OCI-LY3 (cell line): ENCODE data around the gene MCUB.

Experiments
- EZH2phosphoT487 ChIP-seq: fragments of 200-600 bp; shearing (Covaris generic); IDR thresholded peaks from 2 replicates; pipeline ENCODE4 v1.6.1; 2018; ENCODE audit warnings: antibody characterized with exemption, mixed run types, low read depth
- TF ChIP-seq, protein P1 (sequence below): fragments of 200-600, 300-600 bp; sonication (generic); IDR thresholded peaks from 2 replicates; pipeline ENCODE4 v1.5.1; 2014; ENCODE audit warnings: antibody characterized with exemption, low read length, low read depth

DNA sequence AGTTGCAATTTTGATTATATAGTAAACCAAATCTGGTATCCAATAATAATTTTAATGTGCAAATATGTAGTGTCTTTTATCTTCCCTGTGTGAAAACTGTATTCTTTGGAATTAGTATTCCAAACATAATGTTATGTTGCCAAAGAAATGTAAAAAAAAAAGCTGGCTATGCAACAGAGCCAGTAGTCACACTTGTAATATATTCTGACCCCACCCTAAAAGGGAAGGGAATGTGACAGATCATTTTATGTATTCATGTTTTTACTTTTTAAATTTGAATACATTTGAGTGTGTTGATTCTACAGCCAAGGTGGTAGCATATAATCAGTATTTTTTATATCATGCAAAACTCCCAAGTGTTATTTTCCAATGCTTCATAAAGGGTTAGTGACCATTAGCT is 27.9 kb upstream of the MCUB start:
- no peak for TF ChIP-seq EZH2phosphoT487
- TF ChIP-seq, protein P1, sequence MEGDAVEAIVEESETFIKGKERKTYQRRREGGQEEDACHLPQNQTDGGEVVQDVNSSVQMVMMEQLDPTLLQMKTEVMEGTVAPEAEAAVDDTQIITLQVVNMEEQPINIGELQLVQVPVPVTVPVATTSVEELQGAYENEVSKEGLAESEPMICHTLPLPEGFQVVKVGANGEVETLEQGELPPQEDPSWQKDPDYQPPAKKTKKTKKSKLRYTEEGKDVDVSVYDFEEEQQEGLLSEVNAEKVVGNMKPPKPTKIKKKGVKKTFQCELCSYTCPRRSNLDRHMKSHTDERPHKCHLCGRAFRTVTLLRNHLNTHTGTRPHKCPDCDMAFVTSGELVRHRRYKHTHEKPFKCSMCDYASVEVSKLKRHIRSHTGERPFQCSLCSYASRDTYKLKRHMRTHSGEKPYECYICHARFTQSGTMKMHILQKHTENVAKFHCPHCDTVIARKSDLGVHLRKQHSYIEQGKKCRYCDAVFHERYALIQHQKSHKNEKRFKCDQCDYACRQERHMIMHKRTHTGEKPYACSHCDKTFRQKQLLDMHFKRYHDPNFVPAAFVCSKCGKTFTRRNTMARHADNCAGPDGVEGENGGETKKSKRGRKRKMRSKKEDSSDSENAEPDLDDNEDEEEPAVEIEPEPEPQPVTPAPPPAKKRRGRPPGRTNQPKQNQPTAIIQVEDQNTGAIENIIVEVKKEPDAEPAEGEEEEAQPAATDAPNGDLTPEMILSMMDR: no peak
